ENCODE measurements around the gene TNRC6A. TPM values are rescaled to one million over a fixed set of nuclear protein-coding genes. Genes with fewer than 3 reads are reported as not detected.
A peak's percentile ranks its signal among the peaks of the same experiment; 100 is the strongest.

TNRC6A gene
- total and polyA plus RNA-seq, 12 donors = 32.0 to 83.3 (median 54.0) TPM

- peaks cover 0 to 61% of the 10 kb centered on the region in 2 donors for H3K36me3 ChIP-seq (replicated peaks in 1 of 2)
- 91 to 97% (median 96%) methylated on average over 9 of the region's 9 CpGs for WGBS, 4 donors
These were observed 97.5 kb downstream of the TNRC6A start for GRCh38 chr16:24826817-24827566.

GRCh38 chr16:24829153-24829552 is 99.7 kb downstream of the TNRC6A start:
- no peaks in the 10 kb centered on the region for H3K9me3 ChIP-seq (replicated peaks in 1 of 3)
- no peak overlapping the region for H3K27ac ChIP-seq
- H3K4me3 ChIP-seq = no peak overlapping the region
- peak in 1 of 7 donors; percentile 43 for DNase-seq
- TF ChIP-seq CTCF (IDR thresholded peaks at IDR 0.05) (no peak), POLR2A (IDR thresholded peaks at IDR 0.05) (no peak)
- WGBS, 4 donors = 32 to 52% (median 42%) methylated on average over 4 to 5 of the region's 5 CpGs
- H3K27me3 ChIP-seq = no peaks in the 10 kb centered on the region
- H3K4me1 ChIP-seq (replicated peaks in 1 of 2) = no peaks in the 10 kb centered on the region
- H3K36me3 ChIP-seq (replicated peaks in 1 of 2) = peaks cover 0 to 40% of the 10 kb centered on the region in 2 donors
- intact Hi-C loops (cut with DNase I) = loop anchor here in 1 of 2 donors (5.0 to 10.0 kb wide), 2 partner anchors 116 to 272 kb away; no protein-coding TSS in a partner anchor

More at GRCh38 chr16:24826817-24827566, 97.5 kb downstream of the TNRC6A start:
- Histone ChIP-seq H3K4me3 (no peak overlapping the region), H3K27me3 (no peaks in the 10 kb centered on the region), H3K9me3 (replicated peaks in 1 of 3) (no peaks in the 10 kb centered on the region), H3K27ac (no peak overlapping the region), H3K4me1 (replicated peaks in 1 of 2) (no peaks in the 10 kb centered on the region)
- no peak for TF ChIP-seq POLR2A (IDR thresholded peaks at IDR 0.05)
- TF ChIP-seq CTCF (IDR thresholded peaks at IDR 0.05) = no peak
- DNase-seq = peak in 1 of 7 donors; percentile 44
- intact Hi-C loops (cut with DNase I) = loop anchor here in 1 of 2 donors (5.0 to 10.0 kb wide), 2 partner anchors 118 to 270 kb away; no protein-coding TSS in a partner anchor

- Histone ChIP-seq H3K27me3 (no peaks in the 10 kb centered on the region), H3K9me3 (replicated peaks in 1 of 3) (no peaks in the 10 kb centered on the region), H3K4me1 (replicated peaks in 1 of 2) (peaks cover 0 to 1% of the 10 kb centered on the region in 2 donors), H3K4me3 (no peak overlapping the region), H3K27ac (no peak overlapping the region), H3K36me3 (replicated peaks in 1 of 2) (no peaks in the 10 kb centered on the region)
- 88 to 93% (median 89%) methylated on average over 6 of the region's 6 CpGs for WGBS, 4 donors
- TF ChIP-seq POLR2A (IDR thresholded peaks at IDR 0.05) (no peak), CTCF (IDR thresholded peaks at IDR 0.05) (no peak)
- peak in 1 of 7 donors; percentile 24 for DNase-seq
- intact Hi-C loops (cut with DNase I) = no loop called here
These were observed 103.9 kb downstream of the TNRC6A start for GRCh38 chr16:24833352-24833751.

- TF ChIP-seq CTCF (IDR thresholded peaks at IDR 0.05) (peak in 5 of 6 experiments; percentile 20 to 39 (median 33)), POLR2A (IDR thresholded peaks at IDR 0.05) (no peak)
- no peaks in the 10 kb centered on the region for H3K9me3 ChIP-seq (replicated peaks in 1 of 3)
- intact Hi-C loops (cut with DNase I) = no loop called here
- 65 to 72% (median 71%) methylated on average over 7 of the region's 7 CpGs for WGBS, 4 donors
- no peaks in the 10 kb centered on the region for H3K36me3 ChIP-seq (replicated peaks in 1 of 2)
- H3K27ac ChIP-seq = no peak overlapping the region
- no peaks in the 10 kb centered on the region for H3K27me3 ChIP-seq
- H3K4me1 ChIP-seq (replicated peaks in 1 of 2) = peaks cover 6 to 7% of the 10 kb centered on the region in 2 donors
- DNase-seq = no peak
- no peak overlapping the region for H3K4me3 ChIP-seq
These were observed 105.2 kb downstream of the TNRC6A start for GRCh38 chr16:24834459-24835335.

Data from adrenal gland (tissue), 12 donors.